NCI-H526 treated with DMSO at 0.1 percent for 48 hours (cell line): ENCODE results near the gene RNF215.

Source experiments
- DNase-seq: peaks from one replicate; lab custom pipeline; 2025; lab: John Stamatoyannopoulos, UW

RNF215 gene

GRCh38 chr22:30332551-30332950 lies 54.7 kb downstream of the RNF215 start:
- DNase-seq, result no peak
